ENCODE results near the gene DOCK10.

GRCh38 chr2:224860786-224861185, 181.5 kb downstream of the DOCK10 start:
- TF ChIP-seq CTCF (IDR thresholded peaks at IDR 0.05) (no peak), POLR2A (IDR thresholded peaks at IDR 0.05) (no peak)
